A549 (cell line): ENCODE results near the gene CLSTN1. TPM values are rescaled to one million over a fixed set of nuclear protein-coding genes. Genes with fewer than 3 reads are reported as not detected.

ENCODE experiments used
- ATAC-seq, 2 experiments: fragments of 200-7000 bp in 1 of 2; fragments of >200 bp in 1 of 2; cut with Nextera tagmentation in 1 of 2; cut with Tn5 transposase in 1 of 2; 3 replicates each; pipeline versions ENCODE4 v1.8.0 to v1.9.1; 2018 to 2020; ENCODE audit warnings: mild to moderate bottlenecking in 1 of 2, moderate library complexity in 1 of 2
- CTCF ChIA-PET: fragments of 300-600 bp; sonication (Branson Sonifier 250); formaldehyde crosslinking; extraction: SDS; loops from one replicate; lab custom pipeline; 2021; ENCODE audit warnings: antibody characterized with exemption, inconsistent platforms; lab: Yijun Ruan, JAX
- POLR2A ChIA-PET: fragments of 350-600 bp; formaldehyde crosslinking; extraction: SDS; loops from one replicate; lab custom pipeline; 2021; ENCODE audit warnings: antibody characterized with exemption, inconsistent platforms; lab: Yijun Ruan, JAX
- DNase-seq, 2 experiments: peaks; one replicate each; pipeline versions ENCODE4 v3.0.0 to v3.0.0-alpha.2; 2011 to 2016; ENCODE audit warnings: low read depth in 1 of 2, low spot score in 1 of 2
- FAIRE-seq: peaks from 2 replicates; lab custom pipeline; 2011; peaks lifted over from hg19 to GRCh38; lab: Jason Lieb, UNC
- H3K27ac ChIP-seq, 2 experiments: fragments of >200 bp; sonication (Bioruptor Twin); formaldehyde crosslinking; 3 replicates each; pipeline ENCODE4 v1.5.1; 2016 to 2017
- H3K4me1 ChIP-seq: fragments of >200 bp; sonication (Bioruptor Twin); formaldehyde crosslinking; 3 replicates; pipeline ENCODE4 v1.6.1; 2016
- H3K4me2 ChIP-seq: fragments of >200 bp; sonication (Bioruptor Twin); formaldehyde crosslinking; 3 replicates; pipeline ENCODE4 v1.6.1; 2016
- H3K4me3 ChIP-seq: fragments of >200 bp; sonication (Bioruptor Twin); formaldehyde crosslinking; 3 replicates; pipeline ENCODE4 v1.5.1; 2016
- H3K9me3 ChIP-seq: fragments of >200 bp; sonication (Bioruptor Twin); formaldehyde crosslinking; 3 replicates; pipeline ENCODE4 v1.6.1; 2016
- ATOH8 ChIP-seq: fragments of 250-450 bp; sonication (Bioruptor Pico); IDR thresholded peaks from 2 replicates; pipeline ENCODE4 v1.5.0; 2020; ENCODE audit warnings: low read depth, mild to moderate bottlenecking, moderate library complexity
- BHLHE40 ChIP-seq: IDR thresholded peaks from 2 replicates; pipeline ENCODE4 v1.6.1; 2012; ENCODE audit warnings: low read depth, low read length, inconsistent platforms
- CBX8 ChIP-seq: fragments of 200-600 bp; sonication (generic); IDR thresholded peaks from 2 replicates; pipeline ENCODE4 v1.6.1; 2016
- CHD4 ChIP-seq: fragments of 200-600 bp; sonication (generic); IDR thresholded peaks from 2 replicates; pipeline ENCODE4 v1.6.1; 2016; ENCODE audit warnings: antibody characterized with exemption, mild to moderate bottlenecking, borderline replicate concordance
- E2F6 ChIP-seq: IDR thresholded peaks from 2 replicates; pipeline ENCODE4 v1.6.1; 2012; ENCODE audit warnings: low read depth, borderline replicate concordance
- ESRRA ChIP-seq: fragments of 150-350 bp; IDR thresholded peaks from 2 replicates; pipeline ENCODE4 v1.6.1; 2014; ENCODE audit warnings: mild to moderate bottlenecking, low read length, borderline replicate concordance
- HDAC2 ChIP-seq: fragments of 200-600 bp; sonication (generic); IDR thresholded peaks from 2 replicates; pipeline ENCODE4 v1.6.1; 2016
- KDM1A ChIP-seq: fragments of 200-600 bp; sonication (generic); IDR thresholded peaks from 2 replicates; pipeline ENCODE4 v1.6.1; 2016; ENCODE audit warnings: low read depth, mild to moderate bottlenecking
- KDM5A ChIP-seq: fragments of 200-600 bp; sonication (generic); IDR thresholded peaks from 2 replicates; pipeline ENCODE4 v1.6.1; 2016; ENCODE audit warnings: antibody characterized with exemption, mild to moderate bottlenecking
- MAZ ChIP-seq: fragments of 150-350 bp; IDR thresholded peaks from 2 replicates; pipeline ENCODE4 v1.6.1; 2014; ENCODE audit warnings: antibody characterized with exemption, low read depth, low read length, borderline replicate concordance
- NPAS2 ChIP-seq: fragments of 250-450 bp; sonication (Bioruptor Pico); IDR thresholded peaks from 2 replicates; pipeline ENCODE4 v1.8.0; 2022; ENCODE audit warnings: mild to moderate bottlenecking, moderate library complexity, borderline replicate concordance
- POLR2AphosphoS2 ChIP-seq: conservative IDR thresholded peaks from 2 replicates; pipeline ENCODE4 v1.6.1; 2012; ENCODE audit warnings: low read length, improper control_type of control experiment, inconsistent platforms
- TFCP2L1 ChIP-seq: fragments of 250-450 bp; sonication (Bioruptor Pico); IDR thresholded peaks from 2 replicates; pipeline ENCODE4 v1.5.0; 2021; ENCODE audit warnings: mild to moderate bottlenecking
- WGBS: methylation state at CpG from one replicate; pipeline ENCODE4 v1.1.6; 2017; ENCODE audit errors: missing lambda C conversion rate; 5-methylcytosine and 5-hydroxymethylcytosine counted together
- polyA plus RNA-seq, 4 experiments: library from polyadenylated mRNA; depleted of rRNA in 3 of 4; stranded (reverse); fragments of >200 nt; fragmentation: RNase III in 1 of 4; extraction: RNeasy Plus Mini Kit Qiagen cat#74134 plus additional on column Dnase treatment in 1 of 4; gene quantifications; 2 replicates in 3 of 4; 3 replicates in 1 of 4; pipeline ENCODE4 v1.2.3, GENCODE V29; 2011 to 2017
- TF ChIP-seq, protein P1 (sequence below): fragments of >200 bp; sonication (Bioruptor Twin); formaldehyde crosslinking; IDR thresholded peaks from 2 replicates; pipeline ENCODE4 v1.6.1; 2016
- TF ChIP-seq, protein P2 (sequence below): fragments of >200 bp; sonication (Bioruptor Twin); formaldehyde crosslinking; IDR thresholded peaks from 3 replicates; pipeline ENCODE4 v1.6.1; 2016

Gene CLSTN1
- polyA plus RNA-seq, 2 of the 4 experiments (the other 2 are of a cell fraction) = 27.3 to 56.1 TPM

- FAIRE-seq (no peak), DNase-seq (no peak), ATAC-seq (no peak)
- Histone ChIP-seq H3K9me3 (0 out of 3 replicates have a peak, but pooled peaks cover 3% of the 10 kb centered on the region), H3K4me2 (no peak overlapping the region), H3K4me1 (no peaks in the 10 kb centered on the region), H3K27ac (no peak overlapping the region), H3K4me3 (no peak overlapping the region)
- 92% methylated on average over 13 of the region's 18 CpGs for WGBS
- POLR2A ChIA-PET = no interaction called here
- TF ChIP-seq, protein P1, sequence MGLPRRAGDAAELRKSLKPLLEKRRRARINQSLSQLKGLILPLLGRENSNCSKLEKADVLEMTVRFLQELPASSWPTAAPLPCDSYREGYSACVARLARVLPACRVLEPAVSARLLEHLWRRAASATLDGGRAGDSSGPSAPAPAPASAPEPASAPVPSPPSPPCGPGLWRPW = no peak
- no peak for TF ChIP-seq POLR2AphosphoS2
- no peak for TF ChIP-seq KDM5A
- TF ChIP-seq, protein P2, sequence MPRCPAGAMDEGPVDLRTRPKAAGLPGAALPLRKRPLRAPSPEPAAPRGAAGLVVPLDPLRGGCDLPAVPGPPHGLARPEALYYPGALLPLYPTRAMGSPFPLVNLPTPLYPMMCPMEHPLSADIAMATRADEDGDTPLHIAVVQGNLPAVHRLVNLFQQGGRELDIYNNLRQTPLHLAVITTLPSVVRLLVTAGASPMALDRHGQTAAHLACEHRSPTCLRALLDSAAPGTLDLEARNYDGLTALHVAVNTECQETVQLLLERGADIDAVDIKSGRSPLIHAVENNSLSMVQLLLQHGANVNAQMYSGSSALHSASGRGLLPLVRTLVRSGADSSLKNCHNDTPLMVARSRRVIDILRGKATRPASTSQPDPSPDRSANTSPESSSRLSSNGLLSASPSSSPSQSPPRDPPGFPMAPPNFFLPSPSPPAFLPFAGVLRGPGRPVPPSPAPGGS = no peak
- TF ChIP-seq E2F6 = no peak
- TF ChIP-seq TFCP2L1 (CRISPR knock-in tag) = no peak
- CTCF ChIA-PET = interaction anchor here (1.1 to 1.3 kb wide), 2 partner anchors 9 to 16 kb away, joined by 3 to 4 read pairs; no protein-coding TSS in a partner anchor
These were observed 26.8 kb upstream of the CLSTN1 start for GRCh38 chr1:9850442-9851162.

DNA sequence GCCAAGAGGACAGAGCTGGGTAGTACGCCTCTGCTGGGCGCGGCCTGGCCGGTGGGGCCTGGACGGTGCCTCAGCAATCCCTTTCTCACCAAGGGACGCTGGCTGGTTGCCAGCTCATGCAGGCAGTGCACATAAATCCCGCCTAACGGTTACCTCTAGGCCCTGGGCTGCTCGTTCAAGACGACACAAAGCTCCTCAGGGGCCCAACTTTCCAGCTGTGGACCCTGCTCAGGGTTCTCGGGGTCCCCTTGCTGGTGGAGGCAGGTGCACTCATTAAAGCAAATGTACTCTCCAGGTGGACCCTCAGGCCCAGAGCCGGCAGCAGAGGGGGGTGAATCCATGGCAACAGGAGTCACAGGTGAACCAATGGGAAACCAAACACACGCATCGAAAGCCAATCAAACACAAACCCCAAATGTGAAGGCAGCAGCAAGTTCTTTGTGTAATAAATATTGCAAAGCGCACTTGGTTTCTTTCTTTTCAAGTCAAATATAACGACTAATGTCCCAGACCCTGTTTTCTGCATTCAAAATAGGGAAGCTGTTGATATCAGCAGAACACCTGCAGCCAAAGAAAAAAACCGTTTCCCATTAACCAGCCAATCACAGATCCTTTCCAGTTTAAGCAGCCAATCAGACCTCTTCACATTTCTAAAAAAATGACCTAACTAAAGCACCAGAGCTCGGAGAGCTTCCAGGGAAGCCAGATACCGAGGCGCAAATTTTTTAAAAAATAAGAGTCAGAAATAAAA is 26.1 kb upstream of the CLSTN1 start:
- TF ChIP-seq NPAS2 (CRISPR knock-in tag) (no peak), E2F6 (no peak), ESRRA (no peak)
- TF ChIP-seq, protein P2 = no peak
- no peaks in the 10 kb centered on the region for H3K4me1 ChIP-seq
- CTCF ChIA-PET = interaction anchor here (0.7 to 1.3 kb wide), 3 partner anchors 9 to 223 kb away, joined by 3 to 4 read pairs (median 3); no protein-coding TSS in a partner anchor
- no peak overlapping the region for H3K4me2 ChIP-seq
- FAIRE-seq (no peak), DNase-seq (no peak), ATAC-seq (no peak)
- no peak overlapping the region for H3K27ac ChIP-seq
- H3K9me3 ChIP-seq = 0 out of 3 replicates have a peak, but pooled peaks cover 3% of the 10 kb centered on the region
- H3K4me3 ChIP-seq = no peak overlapping the region
- POLR2A ChIA-PET = no interaction called here
- 83% methylated on average over 14 of the region's 20 CpGs for WGBS

DNA sequence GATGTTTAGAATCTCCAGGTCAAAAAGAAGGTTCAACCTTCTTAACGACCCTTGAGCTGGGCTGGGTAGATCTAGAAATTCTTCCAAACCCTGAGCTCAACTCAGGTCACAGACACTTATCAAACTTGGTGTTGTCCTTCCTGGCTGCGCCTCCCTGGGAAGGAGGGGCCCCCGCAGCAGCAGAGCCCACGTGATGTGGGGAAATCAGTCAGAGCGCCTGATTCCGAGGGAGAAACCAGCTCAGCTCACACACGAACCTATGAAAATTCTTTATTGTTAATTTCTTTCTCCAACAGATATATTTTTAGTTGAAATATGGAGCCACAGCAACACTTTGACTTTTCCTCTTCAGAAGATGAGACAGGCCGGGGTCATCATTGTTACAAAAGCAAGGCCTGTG is 24.3 kb upstream of the CLSTN1 start:
- no peak overlapping the region for H3K27ac ChIP-seq
- POLR2A ChIA-PET = interaction anchor here (0.7 kb wide), 1 partner anchor 582 kb away, joined by 4 read pairs; the partner anchor contains the start of gene CENPS
- ATAC-seq = no peak
- TF ChIP-seq BHLHE40 (no peak), CHD4 (no peak), KDM1A (no peak), HDAC2 (no peak), ATOH8 (CRISPR knock-in tag) (no peak), CBX8 (no peak), MAZ (no peak)
- FAIRE-seq = no peak
- H3K9me3 ChIP-seq = no peaks in the 10 kb centered on the region
- 0 out of 3 replicates have a peak, but pooled peaks cover 4% of the 10 kb centered on the region for H3K4me1 ChIP-seq
- no peak overlapping the region for H3K4me2 ChIP-seq
- 78% methylated on average over 8 of the region's 8 CpGs for WGBS
- no peak for DNase-seq
- CTCF ChIA-PET = interaction anchor here (0.6 to 2.3 kb wide), 6 partner anchors 18 to 286 kb away, joined by 3 to 9 read pairs (median 6); no protein-coding TSS in a partner anchor
- H3K4me3 ChIP-seq = no peak overlapping the region
